D341Med (cell line): Measurements from ENCODE around the gene RBM28.
"Not testable (repeated sequence)": the region's sequence is repeated elsewhere in the genome, so short reads cannot be mapped to it uniquely, and the experiment has no call there.

Experiments used
- DNase-seq: peaks from one replicate; pipeline ENCODE4 v3.0.0; 2012; ENCODE audit warnings: low spot score

RBM28 gene

DNA sequence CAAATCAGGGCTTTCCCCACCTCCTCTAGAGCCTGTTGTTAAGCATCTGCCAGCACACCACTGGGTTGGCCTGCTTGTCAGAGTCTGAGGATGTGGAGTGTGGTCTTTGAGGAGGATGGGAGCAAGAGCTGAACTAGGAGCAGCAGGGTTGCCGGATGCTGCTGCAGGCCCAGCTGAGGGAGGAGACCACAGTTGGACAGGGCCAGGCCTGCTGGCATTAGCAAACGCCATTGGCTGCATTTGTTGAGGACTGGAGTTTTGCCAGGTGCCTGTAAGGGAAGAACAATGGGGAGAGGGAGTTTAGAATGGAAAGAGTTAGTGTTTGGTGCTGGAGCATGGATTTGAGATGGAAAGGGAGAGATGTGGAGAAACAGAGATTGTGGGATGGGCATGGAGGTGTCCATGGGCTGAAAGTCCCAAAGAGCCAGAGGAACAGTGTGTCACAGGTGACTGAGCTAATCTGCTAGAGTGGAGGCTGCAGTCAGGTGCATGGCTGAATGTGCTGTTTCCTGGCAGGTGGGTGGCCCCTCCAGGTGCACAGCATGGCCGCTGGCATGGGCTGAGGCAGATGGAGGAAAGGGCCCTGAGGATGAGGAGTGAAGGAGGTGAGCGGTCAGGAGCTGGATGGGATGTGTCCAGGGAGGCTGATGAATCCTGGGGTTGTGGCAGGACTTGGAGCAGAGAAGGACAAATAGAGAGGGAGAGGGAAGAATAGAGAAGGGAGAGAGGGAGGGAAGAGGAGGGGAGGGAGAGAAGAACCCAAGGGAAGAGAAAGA lies 61.9 kb downstream of the RBM28 start:
- DNase-seq, result no peak

DNA sequence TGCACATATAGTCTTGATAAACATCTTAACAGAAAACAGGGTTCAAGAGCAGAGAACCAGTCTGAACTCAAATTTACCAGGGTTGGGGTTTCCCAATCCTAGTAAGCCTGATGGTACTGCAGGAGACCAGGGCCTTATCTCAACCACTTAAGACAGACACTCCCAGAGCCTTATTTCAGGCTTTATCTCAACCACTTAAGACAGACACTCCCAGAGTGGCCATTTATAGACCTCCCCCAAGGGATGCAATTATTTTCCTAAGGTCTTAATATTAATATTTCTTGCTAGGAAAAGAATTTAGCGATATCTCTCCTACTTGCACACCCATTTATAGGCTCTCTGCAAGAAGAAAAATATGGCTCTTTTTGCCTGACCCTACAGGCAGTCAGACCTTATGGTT lies 63.3 kb downstream of the RBM28 start:
- not testable (repeated sequence) for DNase-seq

DNA sequence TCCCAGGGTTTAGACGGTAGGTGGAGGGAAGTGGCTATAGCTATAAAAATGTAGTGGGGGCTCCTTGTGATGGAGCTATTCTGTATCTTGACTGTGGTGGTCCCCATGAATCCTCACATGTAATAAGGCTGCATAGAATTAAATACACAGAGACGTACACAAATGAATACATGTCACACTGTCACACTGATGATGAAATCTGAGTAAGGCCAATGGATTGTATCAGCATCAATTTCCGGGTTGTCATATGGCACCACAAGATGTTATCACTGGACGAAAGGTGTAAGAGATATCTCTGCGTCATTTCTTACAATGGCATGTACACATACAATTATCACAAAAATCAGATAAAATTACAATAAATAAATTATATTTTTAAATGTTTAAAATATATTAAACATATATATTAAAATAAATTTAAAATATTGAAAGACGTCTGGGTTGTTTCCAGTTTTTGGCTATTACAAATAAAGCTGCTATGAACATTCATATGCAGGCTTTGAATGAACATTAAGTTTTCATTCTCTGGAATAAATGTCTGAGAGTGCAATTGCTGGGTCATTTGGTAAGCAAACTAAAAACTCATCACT lies 64.5 kb downstream of the RBM28 start:
- no peak for DNase-seq

DNA sequence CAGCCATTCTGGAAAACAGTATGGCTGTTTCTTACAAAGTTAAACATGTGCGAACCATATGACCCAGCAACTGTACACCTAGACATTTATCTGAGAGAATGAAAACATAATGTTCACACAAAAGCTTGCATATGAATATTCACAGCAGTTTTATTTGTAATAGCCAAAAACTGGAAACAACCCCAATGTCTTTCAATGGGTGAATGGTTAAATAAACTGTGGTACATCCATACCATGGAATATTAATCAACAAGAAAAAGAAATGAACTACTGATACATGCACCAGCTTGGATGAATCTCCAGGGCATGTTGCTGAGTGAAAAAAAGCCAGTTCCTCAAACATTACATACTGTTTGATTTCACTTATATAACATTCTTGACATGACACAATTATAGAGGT lies 65.3 kb downstream of the RBM28 start:
- no peak for DNase-seq

DNA sequence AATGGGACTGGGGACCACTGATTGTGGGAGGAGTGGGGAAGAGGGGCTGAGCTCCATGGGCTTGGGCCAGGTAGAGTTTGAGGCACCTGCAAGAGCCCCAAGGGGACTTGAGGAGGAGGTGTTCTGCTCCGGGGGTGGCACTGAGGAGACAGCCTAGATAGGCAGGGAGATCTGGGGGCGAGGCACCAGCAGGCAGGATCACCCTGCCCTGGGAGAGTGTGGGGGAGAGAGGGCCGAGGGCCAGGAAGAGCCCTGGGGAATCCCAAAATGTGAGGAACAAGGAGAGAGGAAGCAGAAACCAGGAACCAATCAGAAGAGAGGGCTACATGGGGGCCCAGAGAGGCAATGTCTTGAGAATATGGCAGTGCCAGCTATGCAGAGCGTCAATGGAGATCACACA lies 68.0 kb downstream of the RBM28 start:
- no peak for DNase-seq

DNA sequence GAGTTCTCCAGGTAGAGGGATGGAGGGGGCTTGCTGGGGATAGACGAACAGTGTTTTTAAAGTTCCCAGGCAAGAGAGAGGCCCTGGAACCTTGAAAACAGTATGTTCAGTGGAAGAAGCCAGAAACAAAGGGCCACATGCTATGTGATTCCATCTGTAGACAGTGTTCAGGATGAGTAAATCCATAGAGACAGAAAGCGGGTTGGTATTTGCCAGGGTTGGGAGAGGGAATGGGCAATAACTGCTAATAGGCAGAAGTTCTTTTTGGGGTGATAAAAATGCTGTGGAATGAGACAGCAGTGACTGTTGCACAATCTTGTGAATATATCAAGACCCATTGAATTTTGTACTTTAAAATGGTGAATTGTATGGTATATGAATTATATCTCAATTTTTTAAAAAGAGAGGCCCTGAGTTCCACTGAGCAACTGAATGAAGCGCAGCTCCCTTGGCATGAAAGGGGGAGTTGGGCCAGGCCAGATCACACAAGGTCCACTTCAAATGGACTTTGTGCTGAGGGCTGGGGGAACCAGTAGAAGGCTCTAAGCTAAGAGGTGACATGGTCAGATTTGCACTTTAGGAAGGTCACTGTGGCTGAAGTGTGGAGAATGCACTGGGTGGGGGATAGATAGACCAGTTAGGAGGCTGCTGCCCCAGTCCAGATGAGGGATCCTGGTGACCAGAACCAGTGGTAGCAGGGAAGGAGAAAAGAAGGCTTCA lies 68.7 kb downstream of the RBM28 start:
- no peak for DNase-seq

DNA sequence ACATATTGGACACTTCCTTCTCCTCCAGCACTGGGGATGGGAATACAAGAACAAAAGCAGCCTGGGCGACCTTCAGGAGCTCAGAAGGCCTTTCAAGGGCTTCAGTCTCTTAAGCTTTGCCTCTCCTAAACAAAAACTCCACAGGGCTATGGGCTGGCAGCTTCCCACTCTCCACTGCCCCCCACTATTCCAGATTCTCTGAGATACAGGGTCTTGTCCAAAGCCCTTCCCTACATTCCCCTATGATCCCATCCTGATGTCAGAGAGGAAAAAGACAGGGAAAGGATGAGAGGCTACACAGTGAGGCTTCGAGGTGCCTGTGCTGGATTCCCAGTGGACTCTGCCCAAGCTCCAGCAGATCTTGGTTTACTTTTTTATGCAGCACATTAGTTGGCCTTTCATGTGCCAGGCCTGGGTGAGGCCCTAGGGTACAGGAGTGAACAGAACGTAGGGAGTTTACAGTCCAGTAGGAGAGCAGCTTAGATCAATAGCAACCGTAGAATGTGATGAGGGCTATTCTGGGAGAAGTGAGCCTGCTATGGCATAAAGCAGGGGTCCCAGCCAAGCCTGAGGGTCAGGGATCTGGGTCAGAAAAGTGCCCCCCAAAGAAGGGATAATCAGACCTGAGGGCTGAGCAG lies 69.3 kb downstream of the RBM28 start:
- no peak for DNase-seq

DNA sequence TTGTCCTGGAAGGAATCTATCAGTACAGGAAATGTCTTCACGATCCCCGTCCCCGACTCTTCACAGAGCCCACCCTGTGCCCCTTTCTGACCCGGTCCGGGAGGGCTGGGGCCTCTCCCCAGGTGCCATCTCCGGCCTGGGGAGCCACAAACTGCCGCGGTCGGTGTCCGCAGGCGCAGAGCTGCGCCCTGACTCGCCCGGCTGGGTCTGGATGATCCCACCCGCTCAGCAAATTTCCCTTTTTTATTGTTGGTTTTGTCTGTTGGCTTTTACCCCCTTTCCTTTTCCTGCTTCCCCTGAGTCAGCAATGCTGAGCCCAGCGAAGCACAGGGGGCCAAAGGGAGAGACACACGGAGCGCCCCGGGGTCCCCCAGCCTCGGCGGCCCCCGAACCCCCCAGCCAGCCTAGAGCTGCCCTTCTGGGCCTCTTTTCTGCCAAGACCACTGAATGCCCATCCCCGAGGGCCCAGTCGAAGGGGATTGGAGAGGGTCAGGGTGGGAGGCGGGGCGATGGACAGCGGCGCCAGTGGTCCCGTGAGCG lies 71.7 kb downstream of the RBM28 start:
- no peak for DNase-seq

DNA sequence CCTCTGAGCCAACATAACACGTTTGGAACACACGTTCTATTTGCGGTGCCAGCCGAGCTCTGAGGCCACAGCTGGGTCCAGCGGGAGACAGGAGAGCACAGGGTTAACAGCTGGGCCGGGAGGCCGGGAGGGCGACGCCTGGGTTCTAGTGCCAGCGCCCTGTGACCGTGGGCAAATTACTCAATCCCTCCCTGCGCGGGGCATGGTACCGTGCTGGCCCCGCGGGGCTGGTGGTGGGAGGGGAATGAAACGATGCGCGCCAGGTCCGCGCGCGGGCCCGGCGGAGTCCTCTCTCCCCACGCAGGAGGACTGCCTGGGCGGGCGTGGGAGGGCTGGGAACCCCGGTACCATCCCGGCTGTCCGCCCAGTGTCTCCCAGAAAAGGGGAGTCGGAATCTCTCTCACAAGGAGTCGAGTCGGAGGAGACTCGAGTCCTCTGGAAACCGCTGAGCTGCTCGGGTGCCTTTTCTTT lies 72.2 kb downstream of the RBM28 start:
- DNase-seq, result no peak

DNA sequence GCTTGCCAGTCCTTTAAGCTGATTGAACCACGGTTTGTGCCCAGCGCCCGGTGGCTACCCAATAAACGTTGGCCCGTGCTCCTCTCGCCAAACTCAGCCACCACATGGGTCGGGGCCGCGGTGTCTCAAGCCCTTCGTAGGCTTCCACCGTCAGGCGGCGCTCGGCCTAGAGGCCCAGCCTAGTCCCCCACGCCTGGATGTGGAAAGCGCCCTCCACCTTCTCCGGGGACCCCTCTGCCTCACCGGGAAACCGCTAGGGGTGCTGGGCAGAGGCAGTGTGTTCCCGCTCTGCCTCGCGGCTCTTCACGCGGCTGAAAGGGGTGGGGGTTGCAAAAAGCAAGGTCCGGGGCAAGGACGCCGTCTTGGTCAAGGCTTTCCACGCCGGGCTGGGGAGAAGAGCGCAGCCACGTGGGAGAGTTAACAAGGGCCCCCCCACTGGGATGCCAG lies 72.9 kb downstream of the RBM28 start:
- DNase-seq, result no peak

DNA sequence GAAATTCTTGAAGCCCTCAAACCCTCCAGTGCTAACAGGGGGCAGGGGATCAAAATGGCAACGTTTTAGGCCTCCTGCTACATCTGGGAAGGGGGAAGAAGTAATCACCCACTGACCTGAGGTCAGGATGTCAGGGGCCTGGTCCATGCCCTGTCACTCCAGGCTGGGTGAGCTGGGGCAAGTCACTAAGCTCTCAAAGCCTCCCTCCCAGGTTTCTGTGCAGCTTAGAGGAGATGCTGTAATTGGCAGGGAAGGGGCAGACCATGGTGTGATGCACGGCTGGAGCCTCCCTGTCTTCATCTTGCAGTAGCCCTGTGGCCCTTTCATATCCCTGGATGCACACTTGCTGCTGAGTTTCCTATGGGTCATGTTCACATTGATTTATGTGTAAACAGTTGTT lies 75.5 kb downstream of the RBM28 start:
- no peak for DNase-seq

DNA sequence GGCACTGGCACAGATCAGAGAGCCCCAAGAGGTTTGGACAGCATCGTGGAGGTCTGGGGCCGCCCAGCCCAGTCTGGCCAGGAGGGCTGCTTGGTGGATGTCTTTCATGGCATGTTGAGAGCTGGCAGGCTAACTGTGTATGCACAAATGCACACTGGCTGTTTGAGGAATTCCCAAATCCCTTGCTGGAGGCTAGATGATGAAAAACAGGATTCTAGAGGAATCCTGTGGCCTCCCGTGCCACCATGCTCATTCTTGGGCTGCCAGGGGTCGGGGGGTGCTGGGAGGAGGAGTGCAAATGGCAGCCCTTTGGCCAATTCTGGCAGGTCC lies 76.1 kb downstream of the RBM28 start:
- DNase-seq, result no peak

DNA sequence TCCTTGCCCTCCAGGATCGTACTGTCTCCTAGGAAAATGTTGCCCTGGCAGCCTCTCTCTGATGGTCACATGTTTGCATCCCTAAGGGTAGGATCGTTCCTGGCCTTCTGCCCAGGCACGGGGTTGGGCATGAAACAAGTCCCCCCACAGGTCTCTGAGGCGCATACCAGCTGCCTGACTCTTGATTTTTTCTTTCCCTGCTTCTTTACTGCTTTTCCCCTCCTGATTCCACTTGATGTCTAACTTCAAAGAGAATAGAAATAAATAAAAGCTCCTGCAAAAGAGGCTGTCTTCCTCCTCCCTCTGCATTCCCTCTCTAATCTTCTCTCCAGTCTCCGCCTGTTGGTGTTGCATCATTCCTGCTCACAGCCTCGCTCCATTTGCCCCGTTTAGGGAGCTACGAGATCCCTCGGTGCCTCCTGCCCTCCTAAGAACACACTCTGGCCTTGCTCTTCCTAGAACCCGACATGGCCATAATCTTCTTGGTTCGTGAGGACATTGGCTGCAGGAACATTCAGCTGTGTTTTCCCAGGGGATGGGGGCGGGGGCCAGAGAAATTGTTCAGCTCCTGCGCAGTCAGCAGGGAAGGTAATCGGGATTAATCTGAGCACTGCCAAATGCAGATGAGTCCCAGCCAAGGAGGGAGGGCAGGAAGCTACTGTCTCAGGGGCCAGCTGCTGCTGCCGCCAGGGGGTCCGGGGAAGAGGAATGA lies 76.7 kb downstream of the RBM28 start:
- peak; percentile 92 for DNase-seq

DNA sequence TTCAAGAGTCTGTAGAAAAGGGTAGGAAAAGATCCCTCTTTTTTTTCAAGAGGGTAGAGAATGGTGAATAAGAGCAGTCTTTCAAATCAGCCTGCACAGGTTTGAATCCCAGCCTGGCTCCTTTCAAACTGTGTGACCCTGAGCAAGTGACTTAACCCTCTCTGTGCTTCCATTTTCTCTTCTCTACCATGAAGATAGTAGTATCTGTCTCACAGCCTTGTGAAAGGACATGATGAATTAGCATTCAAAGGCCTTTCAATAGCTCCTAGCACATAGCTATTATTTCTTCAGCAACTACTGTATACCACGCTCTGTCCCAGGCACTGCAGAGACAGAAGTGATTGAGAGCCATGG lies 77.2 kb downstream of the RBM28 start:
- DNase-seq, result no peak

DNA sequence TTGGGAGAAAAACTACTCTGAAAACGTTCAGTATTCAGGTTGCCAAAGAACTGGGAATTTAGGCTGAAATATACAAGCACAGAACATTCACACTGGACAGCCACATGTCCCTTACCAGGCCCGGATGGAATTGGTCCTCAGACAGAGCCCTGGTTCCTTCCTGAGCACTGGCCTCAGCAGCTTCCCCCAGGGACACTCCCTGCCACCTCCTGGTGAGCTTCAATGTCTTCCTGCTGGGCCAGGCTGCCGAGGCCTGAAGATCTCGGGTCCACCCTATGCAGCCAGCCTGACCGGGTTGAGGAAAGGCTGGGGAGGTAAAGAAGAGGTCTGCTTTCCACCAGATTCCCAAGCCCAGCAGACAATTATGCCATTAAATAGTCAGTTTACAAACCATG lies 77.8 kb downstream of the RBM28 start:
- DNase-seq, result no peak

DNA sequence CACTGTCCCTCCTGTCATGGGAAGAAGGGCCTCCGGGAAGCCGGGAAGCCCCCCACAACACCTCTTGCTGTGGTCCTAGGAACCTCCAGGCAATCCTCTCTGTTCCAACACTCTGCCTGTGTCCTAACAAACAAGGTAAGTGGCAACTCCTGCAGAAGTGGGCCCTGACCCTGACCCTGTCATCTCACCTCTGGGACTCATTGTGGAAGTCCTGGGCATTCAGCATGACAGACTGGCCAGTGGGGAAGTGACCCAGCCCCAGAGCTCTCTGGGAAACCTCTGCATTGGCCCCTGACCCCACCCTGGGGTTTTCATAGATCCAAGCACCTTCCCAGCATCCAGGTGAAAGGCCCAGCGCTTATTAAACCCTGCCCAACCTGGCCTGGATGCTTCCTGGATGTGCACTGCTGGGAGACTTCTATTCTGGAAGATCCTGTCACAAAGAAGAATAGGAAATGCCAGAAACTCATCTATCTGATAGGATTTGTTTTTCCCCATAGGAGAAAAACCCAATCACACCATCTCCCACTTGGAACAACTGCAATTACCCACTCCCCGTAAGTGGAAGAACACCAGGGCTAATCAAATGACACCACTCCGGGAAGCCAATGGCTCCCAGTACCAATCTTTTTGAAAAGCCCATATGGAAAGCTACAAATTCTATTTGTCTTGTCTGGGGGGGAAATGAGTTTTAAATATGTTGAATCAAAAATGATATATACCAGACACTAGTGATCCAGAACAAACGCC lies 78.4 kb downstream of the RBM28 start:
- DNase-seq, result no peak

DNA sequence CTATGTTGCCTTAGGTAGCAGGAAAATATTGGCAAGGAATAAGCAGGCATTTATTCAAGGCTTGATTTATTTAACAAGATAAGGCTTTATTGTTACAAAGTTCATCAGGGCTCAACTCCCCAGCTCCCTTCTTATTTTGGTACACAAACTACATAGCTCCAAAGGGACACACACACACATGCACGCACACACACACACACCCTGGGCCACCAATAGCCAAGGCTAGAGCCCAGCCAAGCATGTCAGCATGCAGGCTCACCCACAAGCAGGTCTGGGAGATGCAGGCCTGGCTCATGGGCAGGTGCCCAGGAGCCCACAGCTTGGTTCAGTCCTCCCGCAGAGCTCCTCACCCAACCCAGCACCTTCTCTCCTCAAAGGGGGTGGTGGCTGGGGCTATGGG lies 79.2 kb downstream of the RBM28 start:
- DNase-seq, result no peak

DNA sequence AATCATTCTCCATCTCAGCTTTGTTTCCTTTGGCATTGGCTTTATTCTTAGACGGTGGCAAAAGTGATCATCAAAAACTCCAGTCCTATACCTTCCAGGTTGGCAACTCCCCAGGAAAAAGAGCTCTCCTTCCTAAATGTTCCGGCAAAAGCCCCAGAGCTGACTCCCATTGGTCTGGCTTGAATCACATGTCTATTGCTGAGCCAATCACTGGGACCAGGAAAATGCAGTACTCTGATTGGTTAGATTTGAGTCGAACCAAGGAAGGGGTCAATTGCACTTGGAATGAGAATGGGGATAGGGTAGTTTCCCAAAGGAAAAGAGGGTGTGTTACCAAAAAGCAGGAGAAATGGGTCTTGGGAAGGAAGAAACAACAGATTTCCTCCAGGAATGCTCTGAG lies 80.3 kb downstream of the RBM28 start:
- DNase-seq, result no peak

DNA sequence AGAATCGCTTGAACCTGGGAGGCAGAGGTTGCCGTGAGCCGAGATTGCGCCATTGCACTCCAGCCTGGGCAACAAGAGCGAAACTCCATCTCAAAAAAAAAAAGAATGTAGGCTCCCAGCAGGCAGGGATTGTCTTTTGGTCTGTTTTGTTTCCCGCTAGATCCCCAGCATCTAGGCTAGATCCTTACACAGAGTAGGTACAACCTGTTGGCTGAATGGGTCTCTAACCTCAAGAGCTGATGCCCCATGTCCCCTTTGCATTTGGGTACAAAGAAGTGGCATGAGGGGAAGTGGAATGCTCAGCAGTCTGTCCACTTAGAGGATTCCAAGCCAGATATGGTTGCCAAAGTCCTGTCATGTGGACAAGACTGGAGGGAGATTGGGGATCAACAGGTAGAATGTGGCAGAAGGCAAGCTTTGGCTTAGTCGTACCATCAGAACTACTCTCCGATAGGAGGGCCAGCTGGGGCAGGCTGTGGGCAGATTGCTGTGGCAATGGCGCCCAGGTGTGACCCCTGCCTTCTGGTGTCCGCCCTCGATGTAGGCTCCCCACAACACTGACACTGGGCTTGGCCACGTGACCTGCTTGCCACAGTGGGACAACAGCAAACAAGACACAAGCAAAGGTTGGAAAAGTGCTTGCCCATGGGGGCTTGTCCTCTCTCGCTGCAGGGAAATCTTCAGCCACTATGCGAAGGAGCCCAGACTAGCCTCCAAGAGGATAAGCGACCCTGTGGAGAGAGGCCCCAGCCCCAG lies 81.3 kb downstream of the RBM28 start:
- DNase-seq, result no peak

DNA sequence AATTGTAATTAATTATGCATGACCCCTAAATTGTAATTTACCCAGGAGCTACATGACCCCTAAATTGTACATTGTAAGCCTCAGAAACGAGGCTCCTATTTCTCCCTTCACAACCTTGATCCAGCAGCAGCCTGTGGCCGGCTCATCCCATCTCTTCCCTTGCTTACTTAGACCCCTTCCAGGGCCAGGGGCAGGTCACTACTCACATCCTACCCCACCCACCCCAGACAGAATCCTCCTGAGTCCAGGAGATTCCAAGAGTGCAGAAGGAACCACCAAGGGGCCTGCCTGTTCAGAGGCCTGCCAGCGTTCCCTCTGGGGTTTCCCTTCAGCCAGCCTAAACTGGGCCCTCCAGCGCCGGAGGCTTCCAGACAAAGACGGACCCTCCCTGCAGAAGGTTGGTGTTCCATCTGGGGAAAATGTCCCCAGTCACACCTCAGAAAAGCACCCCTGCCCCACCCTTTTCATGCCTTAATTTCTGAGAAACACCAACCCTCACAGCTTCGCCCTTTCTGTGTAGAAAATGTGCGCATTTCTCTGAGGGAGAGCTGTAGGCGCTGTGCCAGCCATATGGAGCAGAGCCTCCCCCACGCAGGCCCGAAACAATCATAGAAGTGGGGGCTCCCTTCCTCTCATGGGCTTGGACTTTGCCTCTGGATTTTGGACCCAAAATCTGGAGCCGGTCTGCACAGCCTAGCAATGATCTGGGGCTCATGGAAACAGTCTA lies 83.5 kb downstream of the RBM28 start:
- no peak for DNase-seq
